K562 (cell line): ENCODE data around the gene STAP1.

ENCODE experiments used
- L3MBTL2 ChIP-seq: fragments of 450-650 bp; IDR thresholded peaks from 2 replicates; pipeline ENCODE4 v1.6.1; 2016; ENCODE audit warnings: mild to moderate bottlenecking, moderate library complexity
- SPI1 ChIP-seq: IDR thresholded peaks from 2 replicates; pipeline ENCODE4 v1.6.1; 2011; ENCODE audit warnings: low read depth, low read length, control low read depth, borderline replicate concordance

GRCh38 chr4:67635331-67635730 is 76.8 kb downstream of the STAP1 start:
- TF ChIP-seq SPI1 (no peak), L3MBTL2 (no peak)
